ENCODE results near the gene SLC24A1. TPM values are rescaled to one million over a fixed set of nuclear protein-coding genes. Genes with fewer than 3 reads are reported as not detected.

SLC24A1 gene
- total and polyA plus RNA-seq, 4 experiments from 2014 or later: 0.35 to 8.2 (median 4.5) TPM

GRCh38 chr15:65630760-65631159 is 9.0 kb downstream of the SLC24A1 start:
- ChIA-PET CTCF (ENCODE audit: partially characterized antibody) (interaction anchor here (1.5 kb wide), 2 partner anchors 205 to 238 kb away, joined by 4 read pairs; partner anchors contain the start of gene RAB11A), POLR2A (ENCODE audit: partially characterized antibody) (interaction anchor here (0.6 kb wide), 1 partner anchor 202 kb away, joined by 3 read pairs; no protein-coding TSS in a partner anchor)
- Mint-ChIP-seq H3K4me3 (peak overlapping the region in 1 of 8 donors; percentile 82), H3K27ac (no peak overlapping the region), H3K4me1 (peaks cover 7 to 12% (median 8%) of the 10 kb centered on the region in 4 donors), H3K36me3 (peaks cover 4 to 16% of the 10 kb centered on the region in 2 donors), H3K27me3 (no peaks in the 10 kb centered on the region), H3K9me3 (peaks cover 0 to 1% (median 0%) of the 10 kb centered on the region in 8 donors)
- no peak overlapping the region for H3K27ac ChIP-seq (ENCODE audit: low read depth, low read length)
- no peak overlapping the region for H3K4me3 ChIP-seq (ENCODE audit: low read length in 2 of 2)
- no peak for DNase-seq
- intact Hi-C loops (cut with micrococcal nuclease): no loop called here
- H3K27me3 ChIP-seq (ENCODE audit: insufficient read depth, low read length): no peaks in the 10 kb centered on the region
- no peaks in the 10 kb centered on the region for H3K36me3 ChIP-seq (ENCODE audit: insufficient read depth, low read length)
- peaks cover 16% of the 10 kb centered on the region for H3K4me1 ChIP-seq (ENCODE audit: insufficient read depth, low read length)
- H3K9me3 ChIP-seq (ENCODE audit: control insufficient read depth in 1 of 2, low read length in 2 of 2): no peaks in the 10 kb centered on the region

- Histone ChIP-seq H3K4me3 (ENCODE audit: low read length in 2 of 2) (no peak overlapping the region), H3K27me3 (ENCODE audit: insufficient read depth, low read length) (no peaks in the 10 kb centered on the region), H3K27ac (ENCODE audit: low read depth, low read length) (no peak overlapping the region), H3K36me3 (ENCODE audit: insufficient read depth, low read length) (no peaks in the 10 kb centered on the region), H3K4me1 (ENCODE audit: insufficient read depth, low read length) (peaks cover 16% of the 10 kb centered on the region), H3K9me3 (ENCODE audit: control insufficient read depth in 1 of 2, low read length in 2 of 2) (no peaks in the 10 kb centered on the region)
- Mint-ChIP-seq H3K27ac (peak overlapping the region in 4 of 7 donors; percentile 42 to 88 (median 68)), H3K4me1 (peaks cover 7 to 12% (median 8%) of the 10 kb centered on the region in 4 donors), H3K36me3 (peaks cover 2 to 10% of the 10 kb centered on the region in 2 donors), H3K4me3 (peak overlapping the region; percentile 39 to 82 (median 58)), H3K27me3 (no peaks in the 10 kb centered on the region), H3K9me3 (peaks cover 0 to 1% (median 0%) of the 10 kb centered on the region in 8 donors)
- no peak for DNase-seq
- intact Hi-C loops (cut with micrococcal nuclease): no loop called here
- ChIA-PET CTCF (ENCODE audit: partially characterized antibody) (interaction anchor here (1.0 to 1.5 kb wide), 4 partner anchors 204 to 238 kb away, joined by 3 to 5 read pairs (median 4); partner anchors contain the start of gene RAB11A), POLR2A (ENCODE audit: partially characterized antibody) (interaction anchor here (0.6 kb wide), 1 partner anchor 201 kb away, joined by 3 read pairs; no protein-coding TSS in a partner anchor)
Measured at GRCh38 chr15:65631503-65631902, 9.8 kb downstream of the SLC24A1 start.

- H3K9me3 ChIP-seq (ENCODE audit: control insufficient read depth in 1 of 2, low read length in 2 of 2): no peaks in the 10 kb centered on the region
- ChIA-PET CTCF (ENCODE audit: partially characterized antibody) (interaction anchor here (0.7 kb wide), 1 partner anchor 224 kb away, joined by 4 read pairs; no protein-coding TSS in a partner anchor), POLR2A (ENCODE audit: partially characterized antibody) (interaction anchor here (1.2 kb wide), 1 partner anchor 236 kb away, joined by 3 read pairs; no protein-coding TSS in a partner anchor)
- Mint-ChIP-seq H3K27me3 (no peaks in the 10 kb centered on the region), H3K4me3 (no peak overlapping the region), H3K36me3 (peaks cover 0 to 2% of the 10 kb centered on the region in 2 donors), H3K4me1 (peaks cover 7 to 16% (median 8%) of the 10 kb centered on the region in 4 donors), H3K9me3 (no peaks in the 10 kb centered on the region), H3K27ac (no peak overlapping the region)
- H3K4me1 ChIP-seq (ENCODE audit: insufficient read depth, low read length): peaks cover 16% of the 10 kb centered on the region
- no peak for DNase-seq
- H3K4me3 ChIP-seq (ENCODE audit: low read length in 2 of 2): no peak overlapping the region
- H3K36me3 ChIP-seq (ENCODE audit: insufficient read depth, low read length): no peaks in the 10 kb centered on the region
- intact Hi-C loops (cut with micrococcal nuclease): no loop called here
- H3K27me3 ChIP-seq (ENCODE audit: insufficient read depth, low read length): no peaks in the 10 kb centered on the region
- no peak overlapping the region for H3K27ac ChIP-seq (ENCODE audit: low read depth, low read length)
Measured at GRCh38 chr15:65632780-65633375, 11.1 kb downstream of the SLC24A1 start.

GRCh38 chr15:65633752-65634151 is 12.0 kb downstream of the SLC24A1 start:
- no peak overlapping the region for H3K4me3 ChIP-seq (ENCODE audit: low read length in 2 of 2)
- H3K27me3 Mint-ChIP-seq: no peaks in the 10 kb centered on the region
- H3K36me3 Mint-ChIP-seq: no peaks in the 10 kb centered on the region
- ChIA-PET POLR2A (ENCODE audit: partially characterized antibody) (no interaction called here), CTCF (ENCODE audit: partially characterized antibody) (no interaction called here)
- H3K9me3 Mint-ChIP-seq: no peaks in the 10 kb centered on the region
- intact Hi-C loops (cut with micrococcal nuclease): no loop called here
- peaks cover 12 to 23% (median 13%) of the 10 kb centered on the region in 4 donors for H3K4me1 Mint-ChIP-seq
- no peaks in the 10 kb centered on the region for H3K27me3 ChIP-seq (ENCODE audit: insufficient read depth, low read length)
- no peaks in the 10 kb centered on the region for H3K36me3 ChIP-seq (ENCODE audit: insufficient read depth, low read length)
- peaks cover 21% of the 10 kb centered on the region for H3K4me1 ChIP-seq (ENCODE audit: insufficient read depth, low read length)
- no peak overlapping the region for H3K27ac ChIP-seq (ENCODE audit: low read depth, low read length)
- H3K27ac Mint-ChIP-seq: peak overlapping the region in 1 of 7 donors; percentile 26
- H3K9me3 ChIP-seq (ENCODE audit: control insufficient read depth in 1 of 2, low read length in 2 of 2): no peaks in the 10 kb centered on the region
- H3K4me3 Mint-ChIP-seq: no peak overlapping the region
- no peak for DNase-seq

- H3K27me3 Mint-ChIP-seq: no peaks in the 10 kb centered on the region
- Histone ChIP-seq H3K27me3 (ENCODE audit: insufficient read depth, low read length) (no peaks in the 10 kb centered on the region), H3K4me3 (ENCODE audit: low read length in 2 of 2) (no peak overlapping the region), H3K4me1 (ENCODE audit: insufficient read depth, low read length) (peaks cover 24% of the 10 kb centered on the region), H3K27ac (ENCODE audit: low read depth, low read length) (no peak overlapping the region), H3K9me3 (ENCODE audit: control insufficient read depth in 1 of 2, low read length in 2 of 2) (no peaks in the 10 kb centered on the region), H3K36me3 (ENCODE audit: insufficient read depth, low read length) (no peaks in the 10 kb centered on the region)
- POLR2A ChIA-PET (ENCODE audit: partially characterized antibody): no interaction called here
- CTCF ChIA-PET (ENCODE audit: partially characterized antibody): no interaction called here
- H3K27ac Mint-ChIP-seq: no peak overlapping the region
- H3K4me1 Mint-ChIP-seq: peaks cover 15 to 29% (median 17%) of the 10 kb centered on the region in 4 donors
- H3K36me3 Mint-ChIP-seq: no peaks in the 10 kb centered on the region
- no peak overlapping the region for H3K4me3 Mint-ChIP-seq
- no peaks in the 10 kb centered on the region for H3K9me3 Mint-ChIP-seq
- intact Hi-C loops (cut with micrococcal nuclease): no loop called here
- no peak for DNase-seq
Measured at GRCh38 chr15:65634356-65634755, 12.6 kb downstream of the SLC24A1 start.

GRCh38 chr15:65638109-65638508 is 16.4 kb downstream of the SLC24A1 start:
- intact Hi-C loops (cut with micrococcal nuclease): loop anchor here (1.0 to 2.0 kb wide), 6 partner anchors 191 to 649 kb away; no protein-coding TSS in a partner anchor
- H3K4me1 Mint-ChIP-seq: peaks cover 8 to 16% (median 9%) of the 10 kb centered on the region in 4 donors

GRCh38 chr15:65638681-65639089 is 16.9 kb downstream of the SLC24A1 start:
- CTCF ChIA-PET (ENCODE audit: partially characterized antibody): interaction anchor here (0.7 to 4.8 kb wide), 33 partner anchors 8 to 322 kb away, joined by 3 to 85 read pairs (median 4); partner anchors contain the start of genes DENND4A, INTS14, RAB11A and SLC24A1
- POLR2A ChIA-PET (ENCODE audit: partially characterized antibody): interaction anchor here (1.1 to 1.2 kb wide), 2 partner anchors 43 to 229 kb away, joined by 3 read pairs; no protein-coding TSS in a partner anchor
- H3K4me3 Mint-ChIP-seq: peak overlapping the region in 4 of 8 donors; percentile 2 to 32 (median 6)
- no peaks in the 10 kb centered on the region for H3K36me3 Mint-ChIP-seq
- H3K4me1 Mint-ChIP-seq: peaks cover 8 to 16% (median 9%) of the 10 kb centered on the region in 4 donors
- Histone ChIP-seq H3K9me3 (ENCODE audit: control insufficient read depth in 1 of 2, low read length in 2 of 2) (no peaks in the 10 kb centered on the region), H3K4me1 (ENCODE audit: insufficient read depth, low read length) (peaks cover 8% of the 10 kb centered on the region), H3K27ac (ENCODE audit: low read depth, low read length) (no peak overlapping the region), H3K36me3 (ENCODE audit: insufficient read depth, low read length) (no peaks in the 10 kb centered on the region), H3K27me3 (ENCODE audit: insufficient read depth, low read length) (no peaks in the 10 kb centered on the region), H3K4me3 (ENCODE audit: low read length in 2 of 2) (no peak overlapping the region)
- DNase-seq: peak; percentile 56 to 73 (median 70)
- H3K27me3 Mint-ChIP-seq: no peaks in the 10 kb centered on the region
- intact Hi-C loops (cut with micrococcal nuclease): loop anchor here (1.0 to 2.0 kb wide), 6 partner anchors 190 to 648 kb away; no protein-coding TSS in a partner anchor
- H3K9me3 Mint-ChIP-seq: no peaks in the 10 kb centered on the region
- peak overlapping the region in 3 of 7 donors; percentile 0 to 38 (median 1) for H3K27ac Mint-ChIP-seq

More at GRCh38 chr15:65638109-65638508, 16.4 kb downstream of the SLC24A1 start:
- H3K4me1 ChIP-seq (ENCODE audit: insufficient read depth, low read length): peaks cover 8% of the 10 kb centered on the region
- H3K4me3 Mint-ChIP-seq: no peak overlapping the region
- no peak overlapping the region for H3K27ac ChIP-seq (ENCODE audit: low read depth, low read length)
- no peaks in the 10 kb centered on the region for H3K9me3 Mint-ChIP-seq
- H3K4me3 ChIP-seq (ENCODE audit: low read length in 2 of 2): no peak overlapping the region
- H3K27me3 ChIP-seq (ENCODE audit: insufficient read depth, low read length): no peaks in the 10 kb centered on the region
- no peaks in the 10 kb centered on the region for H3K27me3 Mint-ChIP-seq
- DNase-seq: no peak
- ChIA-PET POLR2A (ENCODE audit: partially characterized antibody) (interaction anchor here (1.2 kb wide), 1 partner anchor 229 kb away, joined by 3 read pairs; no protein-coding TSS in a partner anchor), CTCF (ENCODE audit: partially characterized antibody) (interaction anchor here (0.8 to 4.8 kb wide), 23 partner anchors 9 to 323 kb away, joined by 3 to 85 read pairs (median 6); partner anchors contain the start of genes INTS14, RAB11A and SLC24A1)
- H3K27ac Mint-ChIP-seq: no peak overlapping the region
- no peaks in the 10 kb centered on the region for H3K36me3 ChIP-seq (ENCODE audit: insufficient read depth, low read length)
- H3K36me3 Mint-ChIP-seq: no peaks in the 10 kb centered on the region
- H3K9me3 ChIP-seq (ENCODE audit: control insufficient read depth in 1 of 2, low read length in 2 of 2): no peaks in the 10 kb centered on the region

All from CD4-positive, alpha-beta memory T cell (primary cell).